HPDE6-E6E7 (cell line): ENCODE data around the gene FUT9.

Source experiments
- DNase-seq: peaks from one replicate; pipeline ENCODE4 v3.0.0; 2011; ENCODE audit warnings: missing footprints; ENCODE audit errors: extremely low spot score

FUT9 gene

GRCh38 chr6:96015518-96016333 lies at the start of gene FUT9:
FUT9 (plus strand) TSS chr6:96015974; CDS start chr6:96203156, 187,182 bp downstream.
- DNase-seq, result no peak

DNA sequence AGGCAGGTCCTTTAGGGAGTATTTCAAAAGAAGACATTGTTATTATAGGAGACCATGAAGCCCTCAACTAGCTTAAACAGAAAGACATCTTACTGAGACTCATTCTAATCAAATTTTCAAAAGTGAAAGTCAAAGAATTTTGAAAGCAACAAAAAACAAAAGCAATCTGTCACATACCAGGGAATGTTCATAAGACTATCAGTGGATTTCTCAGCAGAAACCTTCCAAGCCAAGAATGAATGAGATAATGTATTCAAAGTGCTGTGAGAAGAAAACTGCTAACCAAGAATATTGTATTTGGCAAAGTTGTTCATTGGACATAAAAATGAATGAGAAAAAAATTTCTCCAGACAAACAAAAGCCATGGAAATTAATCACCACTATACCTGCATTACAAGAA lies 48.2 kb upstream of the FUT9 start:
- DNase-seq, result no peak

DNA sequence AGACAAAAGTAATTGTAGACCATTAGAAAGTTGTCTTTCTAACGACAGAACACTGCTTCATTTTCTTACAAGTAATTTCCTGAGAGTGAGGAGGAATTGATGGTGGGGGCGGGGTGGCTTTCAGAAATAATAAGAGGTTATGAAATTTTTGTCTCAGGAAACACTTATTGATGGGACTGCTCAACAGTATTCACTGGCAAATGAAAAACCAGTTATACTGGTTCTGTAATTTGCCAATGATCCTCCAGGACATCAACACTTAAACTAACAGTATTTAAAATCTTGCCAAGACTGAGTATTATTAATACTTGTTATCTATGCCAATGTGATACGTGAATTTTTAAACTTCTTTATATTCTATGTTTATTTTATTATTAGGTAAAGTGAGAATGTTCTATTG lies 41.8 kb upstream of the FUT9 start:
- DNase-seq, result no peak

DNA sequence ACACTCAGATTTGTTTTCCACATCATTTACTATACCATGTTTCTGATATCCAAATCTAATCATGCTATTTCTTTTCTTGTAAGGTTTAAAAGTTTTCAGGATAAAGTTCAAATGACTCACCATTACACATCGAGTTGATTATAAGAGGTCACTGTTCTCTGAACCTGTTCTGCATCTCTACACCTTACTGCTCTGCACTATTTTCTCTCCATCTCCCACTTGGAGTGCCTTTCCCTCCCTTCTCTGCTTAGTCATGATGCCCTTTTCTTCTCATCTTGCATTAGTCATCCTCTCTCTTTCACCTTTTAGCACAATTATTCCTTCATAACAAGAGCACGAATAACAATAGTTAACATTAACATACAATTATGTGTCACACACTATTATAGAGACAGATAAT lies 37.5 kb upstream of the FUT9 start:
- DNase-seq, result peak; percentile 51

GRCh38 chr6:95991906-95992305 lies 23.9 kb upstream of the FUT9 start:
- DNase-seq, result no peak

- DNase-seq, result no peak
Measured at GRCh38 chr6:95994151-95994550, 21.6 kb upstream of the FUT9 start.

GRCh38 chr6:95998133-95998532 lies 17.6 kb upstream of the FUT9 start:
- DNase-seq, result no peak

- DNase-seq, result no peak
Measured at GRCh38 chr6:96001891-96002575, 13.7 kb upstream of the FUT9 start.

GRCh38 chr6:96002576-96002910 lies 13.2 kb upstream of the FUT9 start:
- no peak for DNase-seq

DNA sequence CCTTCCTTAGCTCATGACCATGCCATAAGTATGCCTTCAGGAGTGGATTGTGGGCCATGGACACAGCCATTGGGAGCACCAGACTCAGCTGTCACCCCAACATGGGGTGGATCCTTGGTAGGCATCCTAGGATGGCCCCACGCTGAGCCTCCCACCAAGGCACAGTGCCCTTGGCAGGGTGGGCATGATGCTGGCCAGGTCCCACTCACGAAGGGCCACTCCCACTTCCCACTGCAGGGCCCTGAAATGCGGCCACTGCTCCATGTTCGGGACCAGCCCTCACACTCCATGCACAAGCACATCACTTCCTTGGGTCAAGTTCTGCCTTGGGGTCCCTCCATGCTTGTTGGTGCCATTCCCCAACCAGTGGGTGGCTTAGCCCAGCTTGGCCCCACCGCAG lies 12.9 kb upstream of the FUT9 start:
- no peak for DNase-seq

- DNase-seq, result no peak
Measured at GRCh38 chr6:96007663-96008062, 8.1 kb upstream of the FUT9 start.

DNA sequence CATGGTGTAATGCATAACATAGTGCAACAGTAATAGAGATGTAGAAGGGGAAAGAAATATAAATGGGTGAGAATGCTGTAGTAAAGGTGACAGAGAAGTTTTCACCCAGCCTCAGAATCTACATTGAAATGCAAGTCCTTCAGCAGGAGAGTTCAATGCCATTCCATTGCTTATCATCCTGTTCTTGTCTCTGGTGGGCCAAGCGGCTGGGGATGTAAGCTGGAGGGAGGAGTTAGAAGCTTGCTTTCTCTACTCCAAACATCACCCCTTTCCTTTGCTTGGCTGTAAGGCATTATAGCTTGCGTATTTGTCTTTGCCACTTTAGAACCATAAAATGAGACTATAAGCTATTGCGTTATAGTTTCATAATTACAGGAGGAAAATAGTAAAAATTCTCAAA lies 2.2 kb upstream of the FUT9 start:
- DNase-seq, result no peak

- DNase-seq, result no peak
Measured at GRCh38 chr6:96014846-96015517, 792 bp upstream of the FUT9 start.

- no peak for DNase-seq
Measured at GRCh38 chr6:96016334-96017069, 728 bp downstream of the FUT9 start.

- DNase-seq, result no peak
Measured at GRCh38 chr6:96017070-96017359, 1.2 kb downstream of the FUT9 start.

- DNase-seq, result no peak
Measured at GRCh38 chr6:96022225-96022624, 6.5 kb downstream of the FUT9 start.

GRCh38 chr6:96032661-96033060 lies 16.9 kb downstream of the FUT9 start:
- no peak for DNase-seq

- no peak for DNase-seq
Measured at GRCh38 chr6:96051555-96051954, 35.8 kb downstream of the FUT9 start.

DNA sequence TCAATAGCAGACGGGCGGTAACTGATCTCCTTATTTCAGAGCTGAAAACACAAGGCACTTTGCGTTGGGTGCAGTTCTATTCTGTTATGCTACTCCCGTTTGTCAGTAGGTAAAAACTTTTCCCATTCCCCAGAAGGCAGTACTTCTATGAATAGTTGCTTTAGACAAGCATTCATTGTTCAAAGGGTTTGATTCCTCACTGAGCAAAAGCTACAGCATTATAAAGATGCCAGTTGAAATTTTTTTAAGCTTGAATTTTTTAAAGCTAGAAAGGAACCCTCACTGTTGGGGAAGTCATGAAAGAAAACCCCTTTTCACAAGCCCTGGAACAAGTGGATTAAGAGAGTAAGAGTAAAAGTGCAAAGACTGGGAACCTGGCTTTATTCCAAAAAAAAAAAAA lies 42.3 kb downstream of the FUT9 start:
- DNase-seq, result no peak

DNA sequence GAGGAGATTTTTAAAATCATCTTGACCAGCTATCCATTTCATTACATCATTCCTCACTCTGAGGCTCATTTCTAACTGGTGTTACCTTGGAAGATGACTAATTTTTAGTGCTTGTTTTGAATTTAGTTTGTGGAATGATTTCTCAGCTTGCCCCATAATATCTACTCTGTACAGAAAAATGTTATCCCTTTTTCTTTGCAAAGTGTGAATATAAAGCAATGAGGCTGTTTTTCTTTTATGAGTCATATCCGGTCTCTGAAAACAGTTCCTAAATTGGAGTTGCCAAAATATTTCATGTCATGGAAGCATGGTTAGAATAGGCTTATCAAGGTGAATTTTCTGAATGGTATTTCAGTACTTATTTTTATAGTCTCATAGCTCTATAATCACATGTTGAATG lies 43.8 kb downstream of the FUT9 start:
- no peak for DNase-seq

- DNase-seq, result no peak
Measured at GRCh38 chr6:96060249-96060648, 44.5 kb downstream of the FUT9 start.

DNA sequence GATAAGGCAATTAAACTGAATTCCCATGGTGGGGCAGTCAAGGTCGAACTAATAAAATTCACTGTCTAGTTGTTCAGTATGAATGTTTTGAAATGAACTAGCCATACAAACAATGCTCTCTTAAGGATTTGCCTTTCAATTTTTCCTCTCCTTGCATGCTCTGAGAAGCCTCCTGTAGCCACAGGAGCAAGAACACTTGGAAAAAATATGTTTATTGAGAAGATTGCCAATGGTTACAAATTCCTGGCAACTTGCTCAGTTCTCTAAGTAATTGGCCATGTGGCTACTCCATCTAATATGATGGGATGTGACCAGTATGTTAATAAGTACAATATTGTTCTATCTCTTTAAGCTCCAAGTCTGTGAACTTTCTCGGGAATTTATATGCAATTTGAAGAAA lies 49.4 kb downstream of the FUT9 start:
- no peak for DNase-seq

DNA sequence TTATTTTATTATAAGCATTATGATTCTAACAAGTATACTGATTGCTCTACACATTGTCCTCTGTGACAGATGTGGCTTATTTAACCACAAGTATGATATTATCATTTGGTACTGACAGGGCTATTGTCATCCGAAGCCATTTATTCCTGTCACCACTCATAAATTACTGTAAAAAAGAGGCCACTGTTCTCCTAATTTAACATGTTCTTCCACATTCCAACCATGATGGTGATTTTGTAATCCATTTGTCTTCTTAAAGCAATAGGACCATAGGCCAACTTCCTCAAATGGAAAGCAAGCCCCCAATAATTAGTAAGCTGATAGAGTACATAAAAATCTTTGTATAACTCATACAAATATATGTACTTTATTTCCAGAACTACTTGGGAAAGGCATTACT lies 50.6 kb downstream of the FUT9 start:
- no peak for DNase-seq
